ENCODE data around the gene FER1L5. TPM values are rescaled to one million over a fixed set of nuclear protein-coding genes. Genes with fewer than 3 reads are reported as not detected.
A peak's percentile ranks its signal among the peaks of the same experiment; 100 is the strongest.

The FER1L5 gene
- total and polyA plus RNA-seq, 2 of the 8 experiments (the other 6 are each of a cell fraction or from before 2014, with no cell fraction given): 0.23 to 0.88 TPM

GRCh38 chr2:96679848-96680247 lies 37.3 kb downstream of the FER1L5 start:
- WGBS, 2 experiments (ENCODE audit: extremely low coverage in 1 of 2, insufficient coverage in 1 of 2, insufficient read length in 1 of 2, insufficient replicate concordance in 2 of 2, low coverage in 1 of 2, low lambda C conversion rate in 2 of 2, missing lambda C conversion rate in 1 of 2): 68% methylated on average over 9 of the region's 9 CpGs; no CpG with 5 or more reads in 1 of the 2 experiments
- Histone ChIP-seq H3K14ac (ENCODE audit: insufficient read length) (no peak overlapping the region), H3K36me3 (ENCODE audit: control insufficient read depth in 2 of 4, insufficient read depth in 4 of 4, low read length in 3 of 4) (no peaks in the 10 kb centered on the region), H2BK5ac (ENCODE audit: low read depth, low read length) (no peak overlapping the region), H4K91ac (replicated peaks; ENCODE audit: insufficient read length, low read length) (peak overlapping the region; percentile 55), H3K27me3 (replicated peaks in 1 of 4; ENCODE audit: control insufficient read depth in 3 of 4, extremely low read depth in 1 of 4, insufficient read depth in 3 of 4, low read length in 3 of 4) (no peaks in the 10 kb centered on the region), H3K4me1 (replicated peaks in 1 of 4; ENCODE audit: control insufficient read depth in 3 of 4, insufficient read depth in 4 of 4, low read length in 3 of 4) (no peaks in the 10 kb centered on the region; a peak in 2 of 7 replicates), H3K9me3 (ENCODE audit: insufficient read depth in 2 of 2, low read depth in 1 of 2, low read length in 1 of 2) (no peaks in the 10 kb centered on the region), H3K4me2 (ENCODE audit: insufficient read depth in 1 of 2, low read depth in 2 of 2, low read length in 2 of 2) (no peak overlapping the region), H4K20me1 (replicated peaks in 1 of 2; ENCODE audit: control insufficient read depth in 1 of 2, insufficient read depth in 2 of 2, low read length in 2 of 2) (no peaks in the 10 kb centered on the region), H2BK15ac (ENCODE audit: low read length) (no peak overlapping the region), H3K56ac (replicated peaks; ENCODE audit: insufficient read length, low read depth, low read length) (no peak overlapping the region), H2BK12ac (ENCODE audit: low read depth, low read length) (no peak overlapping the region), H4K5ac (ENCODE audit: insufficient read length, low read depth, low read length) (no peak overlapping the region), H3K18ac (ENCODE audit: extremely low read depth, low read length) (no peak overlapping the region), H3K9ac (replicated peaks in 1 of 4; ENCODE audit: extremely low read depth in 1 of 4, low read depth in 3 of 4, low read length in 3 of 4) (no peak overlapping the region), H3K79me1 (ENCODE audit: low read depth, low read length) (no peaks in the 10 kb centered on the region), H3K4ac (replicated peaks; ENCODE audit: insufficient read length, low read depth, low read length) (no peak overlapping the region), H3K79me2 (ENCODE audit: control insufficient read depth in 1 of 2, insufficient read depth in 2 of 2, low read length in 2 of 2) (no peaks in the 10 kb centered on the region), H3K23ac (ENCODE audit: insufficient read length) (no peak overlapping the region), H4K8ac (ENCODE audit: extremely low read depth, insufficient read depth, low read length) (no peak overlapping the region), H2AFZ (ENCODE audit: low read length) (no peak overlapping the region), H2BK120ac (replicated peaks; ENCODE audit: low read depth, low read length) (no peak overlapping the region), H2BK20ac (ENCODE audit: low read length) (no peak overlapping the region), H3K23me2 (ENCODE audit: low read depth, low read length) (no peaks in the 10 kb centered on the region), H2AK5ac (ENCODE audit: low read depth, low read length) (no peak overlapping the region), H3K4me3 (ENCODE audit: extremely low read depth in 1 of 4, insufficient read depth in 2 of 4, low read depth in 3 of 4, low read length in 4 of 4) (no peak overlapping the region), H3K27ac (ENCODE audit: low read depth, low read length) (no peak overlapping the region)
- POLR2A ChIA-PET (ENCODE audit: partially characterized antibody): interaction anchor here (0.6 to 1.5 kb wide), 2 partner anchors 23 to 32 kb away, joined by 3 to 4 read pairs; no protein-coding TSS in a partner anchor
- CTCF ChIA-PET (ENCODE audit: partially characterized antibody): no interaction called here
- FAIRE-seq: no peak
- DNase-seq (ENCODE audit: low read depth in 1 of 2, low spot score in 2 of 2): no peak
- no peak for TF ChIP-seq RFX5 (IDR thresholded peaks at IDR 0.05; ENCODE audit: borderline replicate concordance, low read depth, low read length)
- no peak for TF ChIP-seq HDAC2 (IDR thresholded peaks at IDR 0.05; ENCODE audit: borderline replicate concordance in 1 of 2, low read depth in 2 of 2, low read length in 2 of 2)
- no peak for TF ChIP-seq TCF12 (IDR thresholded peaks at IDR 0.05; ENCODE audit: low read depth, low read length)
- no peak for TF ChIP-seq SAP30 (IDR thresholded peaks at IDR 0.05; ENCODE audit: insufficient read depth, insufficient replicate concordance, low read length)
- no peak for TF ChIP-seq SIRT6 (IDR thresholded peaks at IDR 0.05; ENCODE audit: low read length)
- TF ChIP-seq CHD1 (IDR thresholded peaks at IDR 0.05; ENCODE audit: low read depth, low read length): no peak
- no peak for TF ChIP-seq FOSL1 (IDR thresholded peaks at IDR 0.05; ENCODE audit: insufficient read depth, low read depth, low read length)
- no peak for TF ChIP-seq USF2 (IDR thresholded peaks at IDR 0.05; ENCODE audit: low read length)
- TF ChIP-seq CHD2 (IDR thresholded peaks at IDR 0.05; ENCODE audit: low read length): no peak
- TF ChIP-seq RBBP5 (IDR thresholded peaks at IDR 0.05; ENCODE audit: borderline replicate concordance, low read depth, low read length): no peak
- no peak; a peak in 1 of 4 replicates for TF ChIP-seq RAD21 (IDR thresholded peaks at IDR 0.05 in 1 of 2, conservative IDR thresholded peaks at IDR 0.05 in 1 of 2; ENCODE audit: low read depth in 2 of 2, low read length in 2 of 2)
- TF ChIP-seq POU5F1 (IDR thresholded peaks at IDR 0.05; ENCODE audit: low read depth, low read length): no peak
- no peak for TF ChIP-seq CREB1 (IDR thresholded peaks at IDR 0.05)
